Activated CD4-positive, alpha-beta T cell treated with anti-CD3 and anti-CD28 coated beads, Interleukin-2, amount 50 U/mL, for 16 hours (primary cell): Measurements from ENCODE around the gene ATXN2L.
A peak's percentile ranks its signal among the peaks of the same experiment; 100 is the strongest.
"Not testable (repeated sequence)": the region's sequence is repeated elsewhere in the genome, so short reads cannot be mapped to it uniquely, and the experiment has no call there.

Experiments
- DNase-seq: peaks from one replicate; pipeline ENCODE4 v3.0.0-alpha.2; 2020

The ATXN2L gene

GRCh38 chr16:28822520-28823290, at the start of gene ATXN2L:
Gene ATXN2L, plus strand, starts transcription at chr16:28822999. Its CDS starts 261 bp downstream, at chr16:28823260.
- peak; percentile 95 for DNase-seq

DNA sequence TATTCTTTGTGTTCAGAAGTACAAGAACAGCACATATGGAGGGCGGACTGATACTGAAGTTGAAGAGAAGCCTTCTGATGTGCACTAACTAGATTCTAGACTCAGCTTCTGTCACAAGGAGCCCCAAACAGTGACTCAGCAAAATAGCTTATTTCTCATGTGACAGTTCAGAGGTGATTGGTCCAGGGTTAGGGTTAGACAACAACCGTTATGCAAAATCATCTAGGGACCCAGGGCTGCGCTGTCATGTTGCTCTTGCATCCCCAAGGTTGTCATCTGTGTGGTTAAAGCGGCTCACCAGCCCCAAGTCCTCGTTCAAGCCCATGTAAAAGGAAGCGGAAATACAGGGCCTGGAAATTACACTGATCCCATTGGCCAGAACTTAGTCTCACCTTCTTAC, 41.1 kb upstream of the ATXN2L start:
- not testable (repeated sequence) for DNase-seq

- DNase-seq, result not testable (repeated sequence)
Measured at GRCh38 chr16:28782357-28782756, 40.4 kb upstream of the ATXN2L start.

GRCh38 chr16:28802235-28803019, 20.4 kb upstream of the ATXN2L start:
- peak; percentile 88 for DNase-seq

DNA sequence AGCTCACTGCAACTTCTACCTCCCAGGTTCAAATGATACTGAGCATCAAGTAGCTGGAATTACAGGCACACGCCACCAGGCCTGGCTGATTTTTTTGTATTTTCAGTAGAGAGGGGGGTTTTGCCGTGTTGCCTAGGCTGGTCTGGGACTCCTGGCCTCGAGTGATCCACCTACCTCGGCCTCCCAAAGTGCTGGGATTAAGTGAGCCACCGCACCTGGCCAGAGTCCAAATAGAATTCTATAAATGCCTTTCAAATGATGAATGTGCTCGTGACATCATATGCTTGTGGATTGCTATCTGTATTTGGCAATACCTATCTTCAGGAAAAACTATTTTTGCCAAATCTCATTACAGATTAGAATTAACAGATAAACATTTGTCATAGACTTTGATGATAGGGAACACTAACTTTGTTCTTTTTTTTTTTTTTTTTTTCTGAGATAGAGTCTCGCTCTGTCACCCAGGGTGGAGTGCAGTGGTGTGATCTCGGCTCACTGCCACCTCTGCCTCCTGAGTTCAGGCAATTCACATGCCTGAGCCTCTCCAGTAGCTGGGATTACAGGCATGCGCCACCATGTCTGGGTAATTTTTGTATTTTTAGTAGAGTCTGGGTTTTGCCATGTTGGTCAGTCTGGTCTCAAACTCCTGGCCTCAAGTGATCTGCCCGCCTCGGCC, 15.2 kb upstream of the ATXN2L start:
- not testable (repeated sequence) for DNase-seq

- DNase-seq, result no peak
Measured at GRCh38 chr16:28820016-28820415, 2.8 kb upstream of the ATXN2L start.

GRCh38 chr16:28820546-28820945, 2.3 kb upstream of the ATXN2L start:
- not testable (repeated sequence) for DNase-seq

GRCh38 chr16:28821874-28822519, 802 bp upstream of the ATXN2L start:
- DNase-seq, result no peak

GRCh38 chr16:28823291-28823872, 583 bp downstream of the ATXN2L start:
- DNase-seq, result no peak

DNA sequence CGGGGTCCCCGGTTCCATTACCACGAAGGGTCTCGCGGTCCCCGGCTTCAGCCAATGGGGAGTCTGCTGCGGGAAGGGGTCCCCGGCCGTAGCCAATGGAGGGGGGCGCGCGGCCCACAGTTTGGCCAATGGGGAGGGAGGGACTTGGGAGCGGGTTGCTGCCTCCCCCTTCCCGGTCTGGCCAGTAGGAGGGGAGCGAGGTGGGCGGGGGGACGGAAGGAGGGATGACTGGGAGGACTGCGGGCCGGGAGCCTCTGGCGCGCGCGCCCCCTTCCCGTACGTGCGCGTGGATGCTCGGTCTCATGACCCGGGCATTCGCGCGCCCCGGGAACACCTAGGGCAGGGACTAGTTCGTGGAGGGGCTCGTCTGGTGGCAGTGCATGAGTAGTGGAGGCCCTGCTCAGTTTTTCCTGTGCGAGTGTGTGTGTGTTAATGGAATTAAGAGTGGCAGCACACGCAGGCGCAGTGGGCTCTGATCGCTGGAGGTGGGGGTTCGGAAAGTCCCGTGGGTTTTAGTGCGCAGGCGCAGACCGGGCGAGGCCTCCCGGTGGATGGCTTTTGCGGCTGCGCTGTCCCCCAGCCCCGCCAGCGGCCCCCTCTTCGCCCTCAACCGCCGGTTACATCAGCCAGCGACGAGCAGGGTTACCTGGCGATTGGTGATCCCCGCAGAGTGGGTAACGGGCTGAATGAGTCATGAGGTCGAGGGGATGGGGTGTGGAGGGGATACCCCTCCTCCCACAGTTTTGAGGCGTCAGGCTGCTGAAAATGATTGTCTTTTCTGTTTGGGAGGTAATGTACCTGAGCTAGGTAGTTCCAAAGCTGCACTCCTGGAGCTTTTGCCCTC, 1.3 kb downstream of the ATXN2L start:
- DNase-seq, result peak; percentile 99

DNA sequence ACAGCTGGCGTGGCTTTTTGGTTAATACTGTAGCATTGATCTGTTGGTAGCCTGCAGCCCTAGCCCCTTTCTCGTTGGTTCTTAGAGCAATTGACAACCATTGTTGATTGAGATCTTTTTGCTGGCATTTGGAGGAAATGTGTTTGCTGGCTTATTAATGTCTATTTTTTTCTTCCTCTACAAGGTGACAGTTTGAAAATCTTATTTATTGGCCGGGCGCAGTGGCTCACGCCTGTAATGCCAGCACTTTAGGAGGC, 1.8 kb downstream of the ATXN2L start:
- DNase-seq, result no peak

GRCh38 chr16:28826141-28826540, 3.3 kb downstream of the ATXN2L start:
- no peak for DNase-seq

DNA sequence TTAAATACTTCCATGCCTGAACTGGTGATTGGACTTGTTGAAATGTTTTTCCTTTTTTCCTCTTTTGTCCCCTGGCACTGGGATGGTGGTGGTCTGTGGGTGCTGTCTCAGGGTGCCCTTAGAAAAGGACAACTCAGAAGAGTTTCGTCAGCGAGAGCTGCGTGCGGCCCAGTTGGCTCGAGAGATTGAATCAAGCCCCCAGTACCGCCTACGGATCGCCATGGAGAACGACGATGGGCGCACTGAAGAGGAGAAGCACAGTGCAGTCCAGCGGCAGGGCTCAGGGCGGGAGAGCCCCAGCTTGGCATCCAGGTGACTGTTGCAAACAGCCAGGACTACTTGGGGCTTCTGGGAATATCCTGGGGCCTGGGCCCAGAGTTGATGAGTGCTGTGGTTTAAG, 6.9 kb downstream of the ATXN2L start:
- DNase-seq, result no peak

DNA sequence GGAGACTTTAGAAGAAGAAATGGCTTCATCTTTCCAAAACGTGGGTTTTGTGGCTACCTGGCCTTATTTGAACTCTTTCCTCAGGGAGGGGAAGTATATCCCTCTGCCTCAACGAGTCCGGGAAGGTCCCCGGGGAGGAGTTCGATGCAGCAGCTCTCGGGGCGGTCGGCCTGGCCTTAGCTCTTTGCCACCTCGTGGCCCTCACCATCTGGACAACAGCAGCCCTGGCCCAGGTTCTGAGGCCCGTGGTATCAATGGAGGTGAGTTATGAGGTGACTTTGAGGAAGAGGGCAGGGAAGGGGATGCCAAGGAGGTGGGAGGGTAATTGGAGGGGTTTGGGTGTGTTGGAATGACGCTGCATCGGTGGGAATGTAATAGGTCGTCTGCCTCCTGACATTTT, 7.7 kb downstream of the ATXN2L start:
- no peak for DNase-seq

DNA sequence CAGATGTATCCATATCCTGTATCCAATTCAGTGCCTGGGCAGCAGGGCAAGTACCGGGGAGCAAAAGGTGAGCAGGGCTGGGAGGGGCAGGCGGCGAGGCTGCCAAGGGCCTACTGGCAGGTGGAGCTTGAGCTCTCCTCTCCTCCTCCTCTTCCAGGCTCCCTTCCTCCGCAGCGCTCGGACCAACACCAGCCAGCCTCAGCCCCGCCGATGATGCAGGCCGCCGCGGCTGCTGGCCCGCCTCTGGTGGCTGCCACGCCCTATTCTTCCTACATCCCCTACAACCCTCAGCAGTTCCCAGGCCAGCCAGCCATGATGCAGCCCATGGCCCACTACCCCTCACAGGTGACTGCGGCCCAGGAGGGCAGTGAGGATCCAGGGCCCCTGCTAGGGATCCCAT, 11.6 kb downstream of the ATXN2L start:
- no peak for DNase-seq

DNA sequence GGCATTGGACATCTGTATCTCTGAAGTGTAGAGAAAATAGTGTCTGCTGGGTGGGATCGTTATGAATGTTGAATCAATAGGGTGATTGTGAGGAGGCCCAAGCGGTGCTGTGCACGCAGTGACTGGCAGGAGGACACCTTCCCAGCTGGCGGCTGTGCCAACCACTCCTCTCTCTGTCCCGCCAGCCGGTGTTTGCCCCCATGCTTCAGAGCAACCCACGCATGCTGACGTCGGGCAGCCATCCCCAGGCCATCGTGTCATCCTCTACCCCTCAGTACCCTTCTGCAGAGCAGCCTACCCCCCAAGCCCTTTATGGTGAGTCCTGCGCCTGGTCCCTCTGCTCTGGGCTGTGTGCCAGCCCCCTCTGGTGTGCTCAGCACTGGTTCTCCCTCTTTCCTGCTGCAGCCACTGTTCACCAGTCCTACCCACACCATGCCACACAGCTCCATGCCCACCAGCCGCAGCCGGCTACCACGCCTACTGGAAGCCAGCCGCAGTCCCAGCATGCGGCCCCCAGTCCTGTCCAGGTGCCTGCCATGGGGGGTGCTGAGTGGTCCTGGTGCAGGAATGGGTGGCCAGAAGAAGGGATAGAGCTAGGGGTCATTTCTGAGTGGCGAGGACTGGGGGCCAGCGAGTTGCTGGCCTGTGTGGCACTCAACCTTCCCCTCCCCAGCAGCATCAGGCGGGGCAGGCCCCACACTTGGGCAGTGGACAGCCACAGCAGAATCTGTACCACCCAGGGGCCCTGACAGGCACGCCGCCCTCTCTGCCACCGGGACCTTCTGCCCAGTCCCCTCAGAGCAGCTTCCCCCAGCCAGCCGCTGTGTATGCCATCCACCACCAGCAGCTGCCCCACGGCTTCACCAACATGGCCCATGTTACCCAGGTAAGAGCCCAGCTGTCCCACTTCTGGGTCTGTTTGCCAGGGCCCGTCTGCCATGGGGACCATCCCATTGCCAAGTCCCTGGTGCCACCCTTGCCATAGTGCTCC, 12.4 kb downstream of the ATXN2L start:
- no peak for DNase-seq

- DNase-seq, result no peak
Measured at GRCh38 chr16:28835864-28836760, 13.3 kb downstream of the ATXN2L start.

- DNase-seq, result no peak
Measured at GRCh38 chr16:28836761-28837064, 13.9 kb downstream of the ATXN2L start.

DNA sequence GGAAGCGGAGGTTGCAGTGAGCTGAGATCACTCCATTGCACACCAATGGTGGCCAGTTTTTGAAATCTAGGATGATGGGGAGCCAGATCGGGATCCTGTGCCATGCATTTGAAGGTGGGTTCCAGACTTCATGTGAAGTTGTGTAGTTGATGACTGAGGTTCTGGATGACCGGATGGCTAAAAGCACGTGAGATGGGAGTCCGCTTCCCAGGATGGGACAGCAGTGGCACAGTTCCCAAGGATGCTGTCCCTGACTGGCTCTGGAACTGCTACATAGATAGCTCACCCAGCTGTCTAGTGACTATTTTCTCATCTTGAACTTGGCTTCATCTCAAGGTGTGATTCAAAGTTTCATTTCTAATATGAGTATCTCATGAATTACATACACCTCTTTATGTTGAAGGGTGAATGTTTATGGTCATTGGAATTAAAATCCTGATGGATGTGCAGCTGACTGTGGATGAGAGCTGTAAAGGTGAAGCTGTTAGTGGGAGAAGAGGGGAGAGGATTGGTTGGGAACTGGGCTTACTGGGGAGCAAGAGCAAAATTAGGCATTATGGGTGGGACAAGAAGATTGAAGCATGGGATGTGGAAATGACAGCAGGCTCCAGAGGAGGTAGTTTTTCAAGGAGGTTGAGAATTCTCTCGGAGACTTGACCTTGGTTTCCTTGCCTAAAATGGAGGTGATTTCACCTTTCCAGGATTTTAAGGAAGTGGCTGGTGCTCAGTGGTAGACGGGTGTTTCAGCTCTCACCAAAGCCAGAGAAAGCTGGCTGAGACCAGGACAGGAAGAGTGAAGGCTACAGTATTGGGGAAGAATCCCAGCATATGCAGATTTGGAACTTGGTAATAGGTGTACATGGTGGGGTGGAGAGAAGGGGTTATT, 15.1 kb downstream of the ATXN2L start:
- DNase-seq, result no peak
